Measurements from ENCODE around the gene WHRN.

Gene WHRN

DNA sequence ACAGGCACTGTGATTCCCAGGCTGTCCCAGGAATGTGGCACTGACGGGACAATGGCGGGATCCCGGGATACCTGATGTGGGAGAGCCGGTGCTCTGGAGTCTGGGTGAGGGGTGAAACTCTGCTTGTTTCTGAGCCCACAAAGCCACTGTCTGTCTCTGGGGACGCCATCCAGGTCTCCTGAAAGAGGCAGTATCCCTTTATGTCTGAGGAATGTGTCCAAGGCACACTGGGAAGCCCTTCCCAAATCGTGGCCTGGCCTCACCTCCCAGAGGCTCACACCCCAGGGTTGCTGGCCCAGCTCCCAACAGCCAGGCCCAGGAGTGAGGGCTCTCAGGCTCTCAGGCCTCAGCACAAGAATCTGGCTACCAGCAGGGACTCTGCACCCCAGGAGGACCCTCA, 148.5 kb downstream of the WHRN start:
- no peak for DNase-seq

DNA sequence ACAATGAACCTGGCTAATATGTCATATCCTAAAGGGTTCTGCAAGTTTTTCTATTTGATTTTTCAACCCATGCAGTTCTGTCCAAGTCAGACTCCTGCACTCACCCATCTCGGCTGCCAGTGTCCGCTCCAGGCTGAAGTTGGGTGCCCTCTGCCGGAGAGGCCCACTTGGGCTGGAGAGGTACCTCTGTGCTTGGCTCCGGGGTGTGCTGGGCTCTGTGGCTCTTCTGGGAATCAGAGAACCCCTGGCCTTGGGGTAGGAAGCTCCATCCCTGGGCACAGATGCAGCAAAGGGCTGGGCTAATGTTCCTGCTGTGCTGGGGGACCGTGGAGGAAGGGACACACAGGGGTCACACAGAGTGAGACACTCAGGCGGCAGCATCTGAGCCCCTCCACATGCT, 149.5 kb downstream of the WHRN start:
- no peak for DNase-seq

Measured in NCI-H524 treated with DMSO at 0.1 percent for 48 hours (cell line).